Measurements from ENCODE around the gene CDCA3. TPM values are rescaled to one million over a fixed set of nuclear protein-coding genes. Genes with fewer than 3 reads are reported as not detected.
"Not testable (repeated sequence)": the region's sequence is repeated elsewhere in the genome, so short reads cannot be mapped to it uniquely, and the experiment has no call there.

CDCA3 gene
- total RNA-seq, 4 donors from 2014 or later: 5.9 to 20.0 (median 12.8) TPM

GRCh38 chr12:6872073-6873048 is 21.3 kb upstream of the CDCA3 start:
- TF ChIP-seq, protein P1, sequence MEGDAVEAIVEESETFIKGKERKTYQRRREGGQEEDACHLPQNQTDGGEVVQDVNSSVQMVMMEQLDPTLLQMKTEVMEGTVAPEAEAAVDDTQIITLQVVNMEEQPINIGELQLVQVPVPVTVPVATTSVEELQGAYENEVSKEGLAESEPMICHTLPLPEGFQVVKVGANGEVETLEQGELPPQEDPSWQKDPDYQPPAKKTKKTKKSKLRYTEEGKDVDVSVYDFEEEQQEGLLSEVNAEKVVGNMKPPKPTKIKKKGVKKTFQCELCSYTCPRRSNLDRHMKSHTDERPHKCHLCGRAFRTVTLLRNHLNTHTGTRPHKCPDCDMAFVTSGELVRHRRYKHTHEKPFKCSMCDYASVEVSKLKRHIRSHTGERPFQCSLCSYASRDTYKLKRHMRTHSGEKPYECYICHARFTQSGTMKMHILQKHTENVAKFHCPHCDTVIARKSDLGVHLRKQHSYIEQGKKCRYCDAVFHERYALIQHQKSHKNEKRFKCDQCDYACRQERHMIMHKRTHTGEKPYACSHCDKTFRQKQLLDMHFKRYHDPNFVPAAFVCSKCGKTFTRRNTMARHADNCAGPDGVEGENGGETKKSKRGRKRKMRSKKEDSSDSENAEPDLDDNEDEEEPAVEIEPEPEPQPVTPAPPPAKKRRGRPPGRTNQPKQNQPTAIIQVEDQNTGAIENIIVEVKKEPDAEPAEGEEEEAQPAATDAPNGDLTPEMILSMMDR (IDR thresholded peaks at IDR 0.05): peak; percentile 82 to 96 (median 94)
- TF ChIP-seq POLR2A (IDR thresholded peaks at IDR 0.05): no peak
- peaks cover 34 to 66% (median 36%) of the 10 kb centered on the region in 3 donors for H3K4me1 ChIP-seq
- H3K27ac ChIP-seq: peak overlapping the region; percentile 78 to 94 (median 92)
- peak overlapping the region; percentile 53 to 89 (median 79) for H3K4me3 ChIP-seq
- H3K36me3 ChIP-seq: peaks cover 5 to 37% (median 8%) of the 10 kb centered on the region in 3 donors
- H3K9me3 ChIP-seq: no peaks in the 10 kb centered on the region
- DNase-seq: no peak
- H3K27me3 ChIP-seq: no peaks in the 10 kb centered on the region
- WGBS, 2 donors: 3% methylated on average over 24 of the region's 40 CpGs; no CpG with 5 or more reads in 1 of the 2 donors
- intact Hi-C loops (cut with DNase I): loop anchor here (10.0 kb wide), 1 partner anchor 52 kb away; the partner anchor contains the start of gene ATN1

DNA sequence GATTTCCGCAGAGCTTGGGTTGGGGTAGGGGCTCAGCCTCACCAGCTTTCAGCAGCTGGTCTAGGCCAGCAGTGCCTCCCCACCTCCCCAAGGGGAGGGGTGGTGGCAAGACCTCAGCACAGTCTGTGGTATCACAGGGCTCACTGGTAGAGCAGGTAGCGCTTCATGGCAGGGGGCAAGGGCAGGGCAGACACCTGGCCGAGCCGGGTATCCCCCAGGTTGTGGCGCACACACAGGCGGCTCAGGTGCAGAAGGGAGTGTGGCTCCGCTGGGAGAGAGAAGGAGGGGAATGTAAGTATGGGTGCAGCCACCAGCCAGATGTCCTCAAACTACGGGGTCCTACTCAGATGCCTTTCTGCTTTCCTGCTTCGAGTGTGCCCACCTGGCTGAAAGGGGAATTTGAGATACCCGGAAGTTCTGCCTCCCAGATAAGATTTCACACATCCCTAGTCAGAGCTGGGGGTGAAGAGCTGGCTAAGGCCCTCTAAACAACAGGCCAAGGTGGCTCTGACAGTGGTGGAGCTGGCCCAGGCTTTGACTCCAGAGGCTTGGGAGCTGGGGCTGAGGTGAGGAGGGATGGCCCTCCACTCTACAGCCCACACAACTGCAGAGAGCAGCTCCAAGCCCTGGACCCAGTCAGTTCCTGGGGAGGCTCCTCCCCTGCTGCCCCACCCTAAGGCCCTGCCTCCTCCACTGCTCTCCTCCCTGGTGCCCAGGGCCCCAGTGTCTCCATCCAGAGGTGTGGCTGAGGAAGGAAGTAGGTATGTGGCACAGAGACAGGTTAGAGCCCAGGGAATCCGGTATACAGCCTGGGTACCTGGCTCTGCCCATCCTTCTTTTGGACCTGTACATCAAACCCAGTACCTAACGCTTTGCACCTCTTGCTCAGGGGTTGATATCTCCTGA is 20.2 kb upstream of the CDCA3 start:
- TF ChIP-seq POLR2A (IDR thresholded peaks at IDR 0.05): no peak
- TF ChIP-seq, protein P1 (IDR thresholded peaks at IDR 0.05): no peak
- H3K36me3 ChIP-seq: peaks cover 5 to 37% (median 8%) of the 10 kb centered on the region in 3 donors
- H3K4me3 ChIP-seq: peak overlapping the region in 3 of 4 donors; percentile 73 to 89 (median 85)
- peaks cover 41 to 75% (median 42%) of the 10 kb centered on the region in 3 donors for H3K4me1 ChIP-seq
- DNase-seq: no peak
- H3K27ac ChIP-seq: peak overlapping the region; percentile 78 to 94 (median 92)
- no peaks in the 10 kb centered on the region for H3K9me3 ChIP-seq
- H3K27me3 ChIP-seq: no peaks in the 10 kb centered on the region
- intact Hi-C loops (cut with DNase I): loop anchor here (10.0 kb wide), 1 partner anchor 53 kb away; the partner anchor contains the start of gene ATN1
- 41 to 52% methylated on average over 7 to 11 of the region's 12 CpGs for WGBS, 2 donors

- H3K27me3 ChIP-seq, H3K9me3 ChIP-seq, DNase-seq, H3K4me3 ChIP-seq: not testable (repeated sequence)
- intact Hi-C loops (cut with DNase I): loop anchor here (10.0 kb wide), 1 partner anchor 54 kb away; the partner anchor contains the start of gene ATN1
- Histone ChIP-seq H3K27ac (peak overlapping the region in 2 of 4 donors; percentile 94), H3K4me1 (peaks cover 41 to 76% (median 42%) of the 10 kb centered on the region in 3 donors), H3K36me3 (peaks cover 8 to 42% (median 11%) of the 10 kb centered on the region in 3 donors)
- WGBS, 2 donors: 51 to 67% methylated on average over 2 to 4 of the region's 4 CpGs
Observed at GRCh38 chr12:6870304-6870703, 19.2 kb upstream of the CDCA3 start.

- peaks cover 12 to 51% (median 19%) of the 10 kb centered on the region in 3 donors for H3K36me3 ChIP-seq
- no peaks in the 10 kb centered on the region for H3K9me3 ChIP-seq
- intact Hi-C loops (cut with DNase I): loop anchor here (10.0 kb wide), 1 partner anchor 55 kb away; the partner anchor contains the start of gene ATN1
- peak overlapping the region; percentile 94 to 100 (median 98) for H3K27ac ChIP-seq
- H3K4me3 ChIP-seq: peak overlapping the region; percentile 90 to 100 (median 96)
- H3K4me1 ChIP-seq: peaks cover 41 to 72% (median 42%) of the 10 kb centered on the region in 3 donors
- no peak for DNase-seq
- H3K27me3 ChIP-seq: no peaks in the 10 kb centered on the region
- 17 to 21% methylated on average over 9 to 12 of the region's 12 CpGs for WGBS, 2 donors
- TF ChIP-seq POLR2A (IDR thresholded peaks at IDR 0.05): no peak
- TF ChIP-seq, protein P1 (IDR thresholded peaks at IDR 0.05): peak; percentile 84 to 93 (median 92)
Observed at GRCh38 chr12:6869049-6870021, 18.2 kb upstream of the CDCA3 start.

Data from esophagus squamous epithelium (tissue), 5 donors.